Brain microvascular endothelial cell (primary cell): Measurements from ENCODE around the gene CYRIA.

Source experiments
- DNase-seq: peaks from one replicate; pipeline ENCODE4 v3.0.0-alpha.2; 2020
- H3K27ac ChIP-seq: fragments of 250-450 bp; sonication (Bioruptor Pico); 2 replicates; pipeline ENCODE4 v1.5.1; 2020; ENCODE audit warnings: mild to moderate bottlenecking, moderate library complexity
- H3K27me3 ChIP-seq: fragments of 250-450 bp; sonication (Bioruptor Pico); replicated peaks from 2 replicates; pipeline ENCODE4 v1.5.1; 2020; ENCODE audit warnings: mild to moderate bottlenecking
- H3K36me3 ChIP-seq: fragments of 250-450 bp; sonication (Bioruptor Pico); replicated peaks from 2 replicates; pipeline ENCODE4 v1.5.1; 2020; ENCODE audit warnings: mild to moderate bottlenecking
- H3K4me3 ChIP-seq: 2 replicates; pipeline ENCODE4 v1.5.1; 2011; ENCODE audit warnings: low read depth, mild to moderate bottlenecking, control low read depth, low read length, moderate library complexity
- CTCF ChIP-seq: IDR thresholded peaks from 2 replicates; pipeline ENCODE4 v1.5.1; 2011; ENCODE audit warnings: low read depth, mild to moderate bottlenecking, moderate library complexity, low read length, control low read depth, inconsistent platforms; ENCODE audit errors: missing control alignments
- in situ Hi-C: cut with HindIII; loops from 2 replicates; pipeline ENCODE4 v1.10.0; 2017; ENCODE audit warnings: low sequenced_read_pairs, low pct_ligation_motif_present

Gene CYRIA

GRCh38 chr2:16657671-16658070 lies 8.0 kb downstream of the CYRIA start:
- no peak for TF ChIP-seq CTCF
- in situ Hi-C loops, result no loop called here
- no peak overlapping the region for H3K27ac ChIP-seq

GRCh38 chr2:16656784-16657391 lies 8.7 kb downstream of the CYRIA start:
- no peak overlapping the region for H3K27ac ChIP-seq
- in situ Hi-C loops, result no loop called here
- no peak overlapping the region for H3K4me3 ChIP-seq
- no peaks in the 10 kb centered on the region for H3K36me3 ChIP-seq
- H3K27me3 ChIP-seq, result no peaks in the 10 kb centered on the region
- DNase-seq, result peak; percentile 9
- TF ChIP-seq CTCF, result no peak

More at GRCh38 chr2:16657671-16658070, 8.0 kb downstream of the CYRIA start:
- no peaks in the 10 kb centered on the region for H3K36me3 ChIP-seq
- no peaks in the 10 kb centered on the region for H3K27me3 ChIP-seq
- no peak for DNase-seq
- no peak overlapping the region for H3K4me3 ChIP-seq

- Histone ChIP-seq H3K4me3 (no peak overlapping the region), H3K36me3 (no peaks in the 10 kb centered on the region), H3K27me3 (no peaks in the 10 kb centered on the region), H3K27ac (no peak overlapping the region)
- in situ Hi-C loops, result no loop called here
- TF ChIP-seq CTCF, result no peak
- no peak for DNase-seq
Measured at GRCh38 chr2:16655905-16656642, 9.6 kb downstream of the CYRIA start.

GRCh38 chr2:16655445-16655837 lies 10.2 kb downstream of the CYRIA start:
- no peaks in the 10 kb centered on the region for H3K27me3 ChIP-seq
- DNase-seq, result no peak
- H3K36me3 ChIP-seq, result no peaks in the 10 kb centered on the region
- in situ Hi-C loops, result no loop called here
- H3K27ac ChIP-seq, result no peak overlapping the region
- no peak for TF ChIP-seq CTCF
- no peak overlapping the region for H3K4me3 ChIP-seq

GRCh38 chr2:16654833-16655444 lies 10.7 kb downstream of the CYRIA start:
- Histone ChIP-seq H3K4me3 (no peak overlapping the region), H3K36me3 (no peaks in the 10 kb centered on the region), H3K27ac (no peak overlapping the region), H3K27me3 (no peaks in the 10 kb centered on the region)
- no peak for TF ChIP-seq CTCF
- no peak for DNase-seq
- in situ Hi-C loops, result no loop called here
